SK-N-SH (cell line): Measurements from ENCODE around the gene MBP. TPM values are rescaled to one million over a fixed set of nuclear protein-coding genes. Genes with fewer than 3 reads are reported as not detected.

ENCODE experiments used
- CTCF ChIA-PET: fragments of 300-600, 350-600 bp; formaldehyde crosslinking; extraction: SDS; loops from one replicate; lab custom pipeline; 2021; lab: Yijun Ruan, JAX
- POLR2A ChIA-PET: fragments of 350-600 bp; sonication (Branson Sonifier 250); formaldehyde crosslinking; extraction: SDS; loops from one replicate; lab custom pipeline; 2020; ENCODE audit warnings: antibody characterized with exemption, inconsistent platforms; lab: Yijun Ruan, JAX
- DNase-seq: peaks from one replicate; pipeline ENCODE4 v3.0.0; 2012
- H2AFZ ChIP-seq: fragments of 200-600 bp; sonication (generic); 2 replicates; pipeline ENCODE4 v1.8.1; 2016; ENCODE audit warnings: antibody characterized with exemption, mild to moderate bottlenecking, low read depth
- H3F3A ChIP-seq: fragments of 200-600 bp; sonication (generic); replicated peaks from 2 replicates; pipeline ENCODE3; 2016; ENCODE audit warnings: antibody characterized with exemption, mild to moderate bottlenecking; ENCODE audit not compliant: insufficient read depth
- H3K27ac ChIP-seq, 2 experiments: fragments of 200-500 bp in 1 of 2; fragments of 200-600 bp in 1 of 2; sonication (Bioruptor generic) in 1 of 2; sonication (generic), shearing (Covaris generic) in 1 of 2; 2 replicates each; pipeline versions ENCODE4 v1.5.1 to v1.6.1; 2014 to 2016; ENCODE audit warnings: low read depth in 2 of 2, inconsistent platforms in 1 of 2, low read length in 1 of 2, mild to moderate bottlenecking in 1 of 2, mixed read lengths in 1 of 2
- H3K27me3 ChIP-seq: fragments of 200-600 bp; sonication (generic), shearing (Covaris generic); 2 replicates; pipeline ENCODE4 v1.6.1; 2016; ENCODE audit warnings: mixed run types; ENCODE audit not compliant: insufficient read depth
- H3K36me3 ChIP-seq, 2 experiments: fragments of 200-500 bp in 1 of 2; fragments of 200-600 bp in 1 of 2; sonication (Bioruptor generic) in 1 of 2; sonication (generic) in 1 of 2; replicated peaks in 1 of 2; 2 replicates each; pipeline versions ENCODE3 to v1.5.1; 2014 to 2016; ENCODE audit warnings: low read length in 1 of 2, mild to moderate bottlenecking in 1 of 2; ENCODE audit not compliant: insufficient read depth in 2 of 2, control insufficient read depth in 1 of 2
- H3K4me1 ChIP-seq, 2 experiments: fragments of 200-500 bp in 1 of 2; fragments of 200-600 bp in 1 of 2; sonication (Bioruptor generic) in 1 of 2; sonication (generic), shearing (Covaris generic) in 1 of 2; 2 replicates each; pipeline versions ENCODE4 v1.5.1 to v1.6.1; 2014 to 2016; ENCODE audit warnings: low read depth in 1 of 2, low read length in 1 of 2, mixed run types in 1 of 2; ENCODE audit not compliant: insufficient read depth in 2 of 2, control insufficient read depth in 1 of 2
- H3K4me2 ChIP-seq: fragments of 200-600 bp; sonication (generic), shearing (Covaris generic); 2 replicates; pipeline ENCODE4 v1.6.1; 2017; ENCODE audit warnings: mixed run types
- H3K4me3 ChIP-seq, 2 experiments: fragments of 200-500 bp in 1 of 2; fragments of 200-600 bp in 1 of 2; sonication (Bioruptor generic) in 1 of 2; sonication (generic), shearing (Covaris generic) in 1 of 2; 2 replicates each; pipeline versions ENCODE4 v1.5.1 to v1.8.1; 2014 to 2016; ENCODE audit warnings: low read depth in 2 of 2, inconsistent platforms in 1 of 2, low read length in 1 of 2, mild to moderate bottlenecking in 1 of 2, mixed read lengths in 1 of 2, moderate library complexity in 1 of 2
- H3K79me2 ChIP-seq: fragments of 200-600 bp; sonication (generic); 2 replicates; pipeline ENCODE4 v1.8.1; 2017; ENCODE audit warnings: mild to moderate bottlenecking; ENCODE audit not compliant: insufficient read depth
- H3K9ac ChIP-seq: fragments of 200-600 bp; sonication (generic); 2 replicates; pipeline ENCODE4 v1.6.1; 2017; ENCODE audit warnings: mixed run types
- H3K9me2 ChIP-seq: fragments of 200-600 bp; sonication (generic); 2 replicates; pipeline ENCODE4 v1.6.1; 2017; ENCODE audit warnings: mixed run types
- H3K9me3 ChIP-seq: fragments of 200-600 bp; sonication (generic); 2 replicates; pipeline ENCODE4 v1.6.1; 2017; ENCODE audit warnings: mixed run types, mild to moderate bottlenecking, moderate library complexity
- H4K20me1 ChIP-seq: fragments of 200-600 bp; sonication (generic); 2 replicates; pipeline ENCODE4 v1.6.1; 2017; ENCODE audit warnings: mild to moderate bottlenecking, mixed run types; ENCODE audit not compliant: insufficient read depth
- CHD2 ChIP-seq: fragments of 150-350 bp; IDR thresholded peaks from 2 replicates; pipeline ENCODE4 v1.6.1; 2018; ENCODE audit warnings: low read length; ENCODE audit not compliant: partially characterized antibody
- CTCF ChIP-seq: fragments of 200-600 bp; sonication (generic); IDR thresholded peaks from 2 replicates; pipeline ENCODE4 v1.6.1; 2017; ENCODE audit warnings: antibody characterized with exemption, mild to moderate bottlenecking, moderate library complexity
- EP300 ChIP-seq, 2 experiments: IDR thresholded peaks; 2 replicates each; pipeline versions ENCODE4 v1.4.0 to v1.6.1; 2012; ENCODE audit warnings: borderline replicate concordance in 1 of 2, low read depth in 1 of 2, low read length in 1 of 2
- FOSL2 ChIP-seq: IDR thresholded peaks from 2 replicates; pipeline ENCODE4 v1.4.0; 2012; ENCODE audit warnings: low read depth, mild to moderate bottlenecking, moderate library complexity, borderline replicate concordance
- FOXM1 ChIP-seq: IDR thresholded peaks from 2 replicates; pipeline ENCODE4 v1.4.0; 2012; ENCODE audit warnings: low read depth, mild to moderate bottlenecking
- GABPA ChIP-seq: IDR thresholded peaks from 2 replicates; pipeline ENCODE4 v1.4.0; 2012; ENCODE audit warnings: low read depth, mild to moderate bottlenecking
- JUND ChIP-seq: IDR thresholded peaks from 2 replicates; pipeline ENCODE4 v1.4.0; 2012
- MAX ChIP-seq: IDR thresholded peaks from 2 replicates; pipeline ENCODE4 v1.4.0; 2012; ENCODE audit warnings: low read depth
- MEF2A ChIP-seq: IDR thresholded peaks from 2 replicates; pipeline ENCODE4 v1.4.0; 2012; ENCODE audit warnings: low read depth, borderline replicate concordance
- NRF1 ChIP-seq: IDR thresholded peaks from 2 replicates; pipeline ENCODE4 v1.6.1; 2012; ENCODE audit warnings: low read depth, mild to moderate bottlenecking, low read length
- RFX5 ChIP-seq: IDR thresholded peaks from 2 replicates; pipeline ENCODE4 v1.6.1; 2012; ENCODE audit warnings: mild to moderate bottlenecking, improper control_type of control experiment, low read length
- SIN3A ChIP-seq: IDR thresholded peaks from 2 replicates; pipeline ENCODE4 v1.6.1; 2012; ENCODE audit warnings: low read depth, mild to moderate bottlenecking, low read length, moderate library complexity, borderline replicate concordance
- SMC3 ChIP-seq: IDR thresholded peaks from 2 replicates; pipeline ENCODE4 v1.6.1; 2012; ENCODE audit warnings: low read depth, low read length, improper control_type of control experiment
- TCF12 ChIP-seq: IDR thresholded peaks from 2 replicates; pipeline ENCODE4 v1.4.0; 2012
- TEAD4 ChIP-seq: IDR thresholded peaks from 2 replicates; pipeline ENCODE4 v1.4.0; 2012; ENCODE audit warnings: mild to moderate bottlenecking, borderline replicate concordance; ENCODE audit not compliant: insufficient read depth
- USF1 ChIP-seq: IDR thresholded peaks from 2 replicates; pipeline ENCODE4 v1.4.0; 2012; ENCODE audit warnings: low read depth, borderline replicate concordance
- USF2 ChIP-seq: fragments of 150-350 bp; IDR thresholded peaks from 2 replicates; pipeline ENCODE4 v1.6.1; 2017; ENCODE audit warnings: antibody characterized with exemption, low read length, low read depth, borderline replicate concordance
- ZBTB33 ChIP-seq: IDR thresholded peaks from 2 replicates; pipeline ENCODE4 v1.4.0; 2012; ENCODE audit warnings: low read depth, borderline replicate concordance
- WGBS: methylation state at CpG from one replicate; pipeline ENCODE4 v1.1.6; 2017; ENCODE audit warnings: low lambda C conversion rate; 5-methylcytosine and 5-hydroxymethylcytosine counted together
- polyA plus RNA-seq, 3 experiments: library from polyadenylated mRNA; depleted of rRNA; stranded (reverse); fragments of >200 nt; gene quantifications; 2 replicates each; pipeline ENCODE4 v1.2.3, GENCODE V29; 2012

The MBP gene
- polyA plus RNA-seq, 1 of the 3 experiments (the other 2 are of a cell fraction): 1.6 TPM

GRCh38 chr18:77123320-77124231, 9.0 kb downstream of the MBP start:
- H3K4me1 ChIP-seq: peaks cover 0 to 2% of the 10 kb centered on the region in 2 experiments; a peak in 2 of 4 replicates
- H3K79me2 ChIP-seq: no peaks in the 10 kb centered on the region
- H3K27me3 ChIP-seq: no peaks in the 10 kb centered on the region
- H4K20me1 ChIP-seq: no peaks in the 10 kb centered on the region
- H3K4me3 ChIP-seq: no peak overlapping the region
- no peak for DNase-seq
- 92% methylated on average over 12 of the region's 14 CpGs for WGBS
- no peak overlapping the region for H3K27ac ChIP-seq
- TF ChIP-seq CHD2: no peak
- TF ChIP-seq RFX5: no peak
- TF ChIP-seq EP300 (IDR thresholded peaks at IDR 0.05; ENCODE audit: borderline replicate concordance in 1 of 2, low read depth in 1 of 2, low read length in 1 of 2): no peak
- TF ChIP-seq FOXM1: no peak
- TF ChIP-seq ZBTB33: no peak
- no peak for TF ChIP-seq CTCF
- TF ChIP-seq JUND: no peak
- H3K9me2 ChIP-seq: no peaks in the 10 kb centered on the region
- H3K9me3 ChIP-seq: no peaks in the 10 kb centered on the region
- H3K36me3 ChIP-seq: no peaks in the 10 kb centered on the region
- H3F3A ChIP-seq: peaks cover 7% of the 10 kb centered on the region
- H3K4me2 ChIP-seq: no peak overlapping the region
- no peak overlapping the region for H2AFZ ChIP-seq
- ChIA-PET POLR2A (no interaction called here), CTCF (interaction anchor here (1.7 kb wide), 1 partner anchor 123 kb away, joined by 5 read pairs; no protein-coding TSS in a partner anchor)
- H3K9ac ChIP-seq: no peak overlapping the region

- Histone ChIP-seq H3K4me3 (no peak overlapping the region), H3F3A (no peaks in the 10 kb centered on the region), H3K27ac (no peak overlapping the region), H3K27me3 (no peaks in the 10 kb centered on the region), H2AFZ (no peak overlapping the region), H3K9ac (no peak overlapping the region), H3K79me2 (no peaks in the 10 kb centered on the region), H3K9me2 (no peaks in the 10 kb centered on the region), H3K4me1 (no peaks in the 10 kb centered on the region; a peak in 1 of 4 replicates), H4K20me1 (no peaks in the 10 kb centered on the region), H3K36me3 (no peaks in the 10 kb centered on the region), H3K9me3 (no peaks in the 10 kb centered on the region), H3K4me2 (no peak overlapping the region)
- CTCF ChIA-PET: no interaction called here
- WGBS: 97% methylated on average over 3 of the region's 3 CpGs
- POLR2A ChIA-PET: no interaction called here
- DNase-seq: no peak
- no peak for TF ChIP-seq TEAD4
- TF ChIP-seq CTCF: no peak
- no peak for TF ChIP-seq USF2
- no peak for TF ChIP-seq USF1
- no peak for TF ChIP-seq NRF1
- no peak for TF ChIP-seq MAX
- TF ChIP-seq MEF2A: no peak
- no peak for TF ChIP-seq CHD2
- no peak for TF ChIP-seq GABPA
- TF ChIP-seq FOSL2: no peak
- TF ChIP-seq SIN3A: no peak
- no peak for TF ChIP-seq TCF12
- TF ChIP-seq SMC3: no peak
- TF ChIP-seq EP300 (IDR thresholded peaks at IDR 0.05; ENCODE audit: borderline replicate concordance in 1 of 2, low read depth in 1 of 2, low read length in 1 of 2): no peak
These were observed 11.1 kb downstream of the MBP start for GRCh38 chr18:77121523-77121922.
